ENCODE data around the gene FXYD5.

FXYD5 gene

DNA sequence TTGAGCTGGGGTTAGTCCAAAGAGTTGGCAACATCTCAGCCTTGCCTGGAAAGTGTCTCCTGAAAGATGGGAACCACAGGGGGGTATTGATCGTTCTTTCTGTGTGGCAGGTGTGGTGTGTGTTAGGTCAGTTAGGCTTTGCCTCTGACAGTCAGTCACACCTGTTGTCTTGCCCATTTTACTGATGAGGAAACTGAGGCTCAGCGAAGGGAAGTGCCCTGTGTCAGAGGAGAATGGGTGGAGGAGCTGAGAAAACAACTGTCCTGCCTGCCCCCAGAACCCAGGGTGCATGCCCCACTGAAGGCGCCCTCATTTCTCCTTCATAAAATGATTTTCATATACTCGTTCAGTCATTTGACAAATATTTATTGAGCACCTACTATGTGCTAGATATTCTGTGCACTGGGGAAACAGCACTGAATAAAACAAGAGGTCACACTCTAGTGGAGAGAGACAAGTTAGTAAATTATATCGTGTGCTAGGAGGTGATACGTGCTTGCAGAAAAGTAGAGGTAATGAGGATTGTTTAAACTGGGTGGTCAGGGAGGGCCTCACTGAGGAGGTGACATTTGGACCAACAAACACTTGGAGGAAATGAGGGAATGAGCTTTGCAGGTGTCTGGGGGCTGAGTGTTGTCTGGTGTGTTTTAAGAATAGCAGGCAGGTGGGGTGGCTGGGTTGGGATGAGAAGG lies 1.6 kb downstream of the FXYD5 start:
- no peak for DNase-seq (ENCODE audit: low read depth in 3 of 3)

DNA sequence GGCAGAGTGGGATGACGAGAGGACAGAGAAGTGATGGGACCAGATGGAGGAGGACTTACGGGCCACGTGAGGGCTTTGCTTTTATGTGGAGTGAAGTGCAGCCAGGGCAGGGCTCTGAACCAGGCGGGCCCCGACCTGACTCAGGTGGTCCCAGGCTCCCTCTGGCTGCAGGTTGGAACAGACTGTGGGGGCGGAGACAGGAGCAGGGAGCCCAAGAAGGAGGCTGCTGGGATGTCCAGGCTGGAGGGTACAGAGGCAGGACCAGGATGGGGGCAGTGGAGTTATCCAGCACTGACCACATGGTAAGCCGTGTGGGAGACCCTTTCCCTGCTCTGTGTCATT lies 2.1 kb downstream of the FXYD5 start:
- DNase-seq (ENCODE audit: low read depth in 3 of 3), result no peak

DNA sequence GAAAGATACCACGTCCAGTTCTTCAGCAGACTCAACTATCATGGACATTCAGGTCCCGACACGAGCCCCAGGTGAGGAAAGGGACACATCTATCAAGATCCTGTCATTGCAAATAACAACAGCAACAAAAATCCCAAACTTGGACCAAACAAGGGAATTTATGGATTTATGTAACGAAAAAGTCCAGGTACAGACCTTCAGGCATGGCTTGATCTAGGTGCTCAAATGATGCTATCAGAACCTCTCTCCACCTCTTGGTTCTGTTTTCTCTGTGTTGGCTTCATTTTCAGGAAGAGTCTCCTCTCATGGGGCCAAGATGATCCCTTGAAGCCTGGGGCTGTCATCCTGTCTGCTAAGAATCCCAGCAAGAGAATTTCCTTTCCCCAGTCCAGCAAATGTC lies 2.9 kb downstream of the FXYD5 start:
- no peak for DNase-seq (ENCODE audit: low read depth in 3 of 3)

DNA sequence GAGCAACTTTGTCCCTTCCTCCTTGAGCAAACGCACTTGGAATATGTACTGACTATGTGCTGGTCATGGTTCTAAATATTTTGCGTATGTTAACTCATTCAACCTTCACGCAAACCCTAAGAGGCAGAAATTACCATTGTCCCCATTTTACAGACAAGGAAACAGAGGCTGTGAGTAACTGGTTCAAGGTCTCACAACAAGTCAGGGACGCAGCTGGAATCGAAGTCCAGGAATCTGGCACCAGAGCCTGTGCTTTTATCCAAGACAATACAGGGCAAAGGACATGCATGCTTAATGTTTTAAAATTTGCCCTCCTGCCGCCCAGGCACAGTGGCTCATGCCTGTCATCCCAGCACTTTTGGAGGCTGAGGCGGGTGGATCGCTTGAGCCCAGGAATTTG lies 5.1 kb downstream of the FXYD5 start:
- no peak for DNase-seq (ENCODE audit: low read depth in 3 of 3)

DNA sequence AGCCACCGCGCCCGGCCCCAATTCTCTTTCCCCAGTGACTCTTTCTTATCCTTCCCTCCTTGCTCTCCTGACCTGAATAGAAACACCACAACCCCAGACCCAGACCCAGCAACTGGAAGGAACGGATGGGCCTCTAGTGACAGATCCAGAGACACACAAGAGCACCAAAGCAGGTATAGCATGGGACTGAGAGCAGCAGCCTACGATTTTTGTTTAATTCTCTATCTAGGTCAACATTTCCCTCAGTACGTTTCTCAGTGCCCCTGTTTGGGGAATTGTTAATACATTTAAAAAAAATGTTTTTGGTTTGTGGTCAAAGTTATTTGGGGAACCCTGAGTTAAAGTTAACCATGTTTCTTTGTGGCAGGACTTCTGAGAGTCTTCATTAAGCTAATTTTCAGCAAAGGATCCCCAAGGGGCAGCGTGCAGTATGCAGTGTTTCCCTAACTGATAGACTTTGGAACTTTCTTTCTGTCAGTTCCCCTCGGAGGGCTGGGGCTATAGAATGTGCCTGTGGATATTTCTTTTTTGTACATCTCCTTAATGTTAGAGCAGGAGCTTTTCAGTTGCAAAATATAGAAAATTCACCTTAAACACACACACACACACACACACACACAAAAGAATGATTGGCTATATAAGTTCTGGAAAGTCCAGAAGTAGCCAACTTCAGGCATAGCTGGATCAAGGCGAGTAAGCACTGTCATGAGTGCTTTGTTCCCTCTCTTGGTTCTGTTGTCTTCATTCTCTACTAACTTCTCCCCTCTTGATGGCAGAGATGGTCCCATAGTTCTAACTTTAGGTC lies 6.3 kb downstream of the FXYD5 start:
- DNase-seq (ENCODE audit: low read depth in 3 of 3), result no peak

DNA sequence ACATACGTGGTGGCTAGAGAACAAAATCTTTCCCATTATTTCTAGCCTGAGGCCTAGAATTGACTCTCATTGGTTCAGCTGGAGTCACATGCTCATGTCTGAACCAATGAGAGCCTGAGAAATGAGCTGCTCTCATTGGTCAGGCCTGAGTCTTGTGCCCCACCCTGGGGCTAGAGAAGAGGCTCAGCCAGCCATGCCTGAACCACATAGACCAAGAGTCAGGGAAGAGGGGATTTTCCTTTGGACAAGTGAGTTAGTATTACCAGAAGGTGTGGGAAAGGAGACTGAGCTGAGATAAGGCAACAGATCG lies 6.9 kb downstream of the FXYD5 start:
- no peak for DNase-seq (ENCODE audit: low read depth in 3 of 3)

DNA sequence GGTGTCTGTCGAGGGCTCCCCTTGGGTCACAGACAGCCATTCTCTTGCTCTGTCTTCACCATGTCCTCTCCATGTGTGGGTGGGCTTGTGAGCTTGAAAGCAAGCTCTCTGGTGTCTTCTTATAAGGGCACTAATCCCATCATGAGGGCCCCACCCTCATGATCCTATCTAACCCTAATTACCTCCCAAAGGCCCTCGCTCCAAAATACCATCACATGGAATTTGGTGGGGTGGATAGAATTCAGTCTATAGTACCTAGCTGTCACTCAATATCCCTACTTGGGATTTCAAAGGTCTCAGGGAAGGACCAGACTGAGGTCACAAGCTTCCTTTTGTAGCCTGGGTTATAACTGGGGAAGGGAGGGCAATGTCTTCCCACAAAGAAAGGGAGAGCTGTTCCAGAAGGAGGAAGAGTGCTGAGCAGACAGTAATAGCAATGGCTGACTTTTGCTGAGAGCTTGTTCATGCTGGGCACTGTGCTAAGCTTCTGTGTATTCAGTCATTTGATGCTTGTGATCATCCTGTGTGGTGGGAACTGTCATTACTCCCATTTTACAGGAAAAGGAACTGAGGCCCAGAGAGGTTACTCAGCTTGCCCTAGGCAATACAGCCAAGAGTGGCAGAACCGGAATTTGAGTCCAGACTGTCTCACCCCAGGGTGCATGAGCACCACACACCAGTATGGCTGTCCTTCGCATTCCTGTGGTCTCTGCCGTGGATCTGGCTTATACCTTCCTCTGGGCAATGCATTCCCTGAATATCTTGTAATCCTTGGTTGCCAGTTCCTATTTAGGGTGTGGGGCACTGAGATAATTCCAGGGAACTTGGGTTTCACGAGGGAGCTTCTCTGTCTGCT lies 8.2 kb downstream of the FXYD5 start:
- DNase-seq (ENCODE audit: low read depth in 3 of 3), result no peak

DNA sequence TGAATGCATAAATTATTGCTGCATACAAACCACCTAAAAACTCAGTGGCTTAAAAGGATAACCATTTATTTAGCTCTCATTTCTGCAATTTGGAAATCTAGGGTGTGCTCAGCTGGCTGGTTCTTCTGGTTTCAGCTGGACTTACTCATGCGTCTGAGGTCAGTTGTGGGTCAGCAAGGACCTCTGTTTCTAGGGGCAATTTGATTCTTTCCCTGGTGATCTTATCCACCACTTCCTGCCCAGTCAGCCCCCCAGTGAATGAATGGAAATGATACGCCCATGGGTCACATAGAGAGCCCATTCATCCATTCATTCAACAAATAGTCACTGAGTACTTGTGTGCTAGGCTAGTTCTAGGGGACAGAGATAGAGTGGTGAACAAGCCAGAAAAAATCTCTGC lies 9.9 kb downstream of the FXYD5 start:
- DNase-seq (ENCODE audit: low read depth in 3 of 3), result no peak

DNA sequence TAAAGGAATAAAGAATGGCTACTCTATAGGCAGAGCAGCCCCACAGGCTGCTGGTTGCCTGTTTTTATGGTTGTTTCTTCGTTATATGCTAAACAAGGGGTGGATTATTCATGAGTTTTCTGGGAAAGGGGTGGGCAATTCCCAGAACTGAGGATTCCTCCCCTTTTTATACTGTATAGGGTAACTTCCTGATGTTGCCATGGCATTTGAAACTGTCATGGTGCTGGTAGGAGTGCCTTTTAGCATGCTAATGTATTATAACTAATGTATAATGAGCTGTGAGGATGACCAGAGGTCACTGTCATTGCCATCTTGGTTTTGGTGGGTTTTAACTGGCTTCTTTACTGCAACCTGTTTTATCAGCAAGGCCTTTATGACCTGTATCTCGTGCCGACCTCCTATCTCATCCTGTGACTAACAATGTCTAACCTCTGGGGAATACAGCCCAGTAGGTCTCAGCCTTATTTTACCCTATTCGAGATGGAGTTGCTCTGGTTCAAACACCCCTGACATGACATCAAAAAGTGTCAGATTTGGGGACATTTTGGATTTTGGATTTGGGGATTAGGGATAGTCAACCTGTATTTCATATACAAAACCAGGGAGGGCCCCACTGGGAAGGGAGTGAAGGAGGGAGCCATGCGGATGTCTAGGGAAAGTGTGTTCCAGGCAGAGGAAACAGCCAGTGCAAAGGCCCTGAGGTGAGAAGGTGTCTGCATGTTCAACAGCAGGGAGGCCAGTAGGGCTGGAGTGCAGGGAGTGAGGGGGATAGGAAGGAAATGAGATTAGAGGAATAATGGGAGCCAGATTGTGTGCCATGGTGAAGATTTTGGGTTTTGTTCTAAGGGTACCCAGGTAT lies 10.9 kb downstream of the FXYD5 start:
- no peak for DNase-seq (ENCODE audit: low read depth in 3 of 3)

DNA sequence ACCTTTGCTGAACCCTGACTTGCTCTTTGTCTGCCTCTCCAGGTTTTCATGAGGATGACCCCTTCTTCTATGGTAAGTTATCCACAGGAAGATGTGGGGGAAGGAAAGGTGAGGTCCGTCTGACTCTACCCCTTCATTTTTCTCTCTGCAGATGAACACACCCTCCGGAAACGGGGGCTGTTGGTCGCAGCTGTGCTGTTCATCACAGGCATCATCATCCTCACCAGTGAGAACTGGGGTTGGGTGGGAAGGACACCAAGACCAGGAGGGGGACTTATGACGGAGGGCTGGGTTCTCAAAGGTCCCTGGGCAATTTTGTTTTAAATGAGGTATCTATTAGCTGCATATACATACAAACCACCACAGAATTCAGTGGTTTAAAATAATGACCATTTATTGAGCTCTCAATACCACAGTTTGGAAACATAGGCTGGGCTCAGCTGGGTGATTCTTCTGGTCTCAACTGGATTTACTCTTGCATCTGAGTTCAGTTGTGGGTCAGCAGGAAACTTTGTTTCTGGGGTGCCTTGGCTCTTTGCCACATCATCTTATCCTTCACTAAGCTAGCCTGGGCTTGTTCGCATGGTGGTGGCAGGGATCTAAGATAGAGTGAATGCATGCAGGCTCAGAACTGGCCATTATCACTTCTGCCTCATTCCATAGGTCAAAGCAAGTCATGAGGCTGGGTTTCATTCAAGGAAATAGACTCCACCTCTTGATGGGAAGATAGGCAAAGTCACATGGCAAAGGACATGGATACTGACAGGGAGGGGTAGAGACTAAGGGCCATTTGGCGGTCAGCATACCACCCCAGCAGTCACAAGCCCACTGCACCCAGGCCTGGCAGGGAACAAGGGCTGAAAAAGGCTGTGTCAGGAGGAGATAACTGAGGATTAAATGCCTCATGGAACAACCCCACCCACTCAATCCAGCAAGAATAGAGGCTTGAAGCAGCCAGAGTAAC lies 11.8 kb downstream of the FXYD5 start:
- no peak for DNase-seq (ENCODE audit: low read depth in 3 of 3)

DNA sequence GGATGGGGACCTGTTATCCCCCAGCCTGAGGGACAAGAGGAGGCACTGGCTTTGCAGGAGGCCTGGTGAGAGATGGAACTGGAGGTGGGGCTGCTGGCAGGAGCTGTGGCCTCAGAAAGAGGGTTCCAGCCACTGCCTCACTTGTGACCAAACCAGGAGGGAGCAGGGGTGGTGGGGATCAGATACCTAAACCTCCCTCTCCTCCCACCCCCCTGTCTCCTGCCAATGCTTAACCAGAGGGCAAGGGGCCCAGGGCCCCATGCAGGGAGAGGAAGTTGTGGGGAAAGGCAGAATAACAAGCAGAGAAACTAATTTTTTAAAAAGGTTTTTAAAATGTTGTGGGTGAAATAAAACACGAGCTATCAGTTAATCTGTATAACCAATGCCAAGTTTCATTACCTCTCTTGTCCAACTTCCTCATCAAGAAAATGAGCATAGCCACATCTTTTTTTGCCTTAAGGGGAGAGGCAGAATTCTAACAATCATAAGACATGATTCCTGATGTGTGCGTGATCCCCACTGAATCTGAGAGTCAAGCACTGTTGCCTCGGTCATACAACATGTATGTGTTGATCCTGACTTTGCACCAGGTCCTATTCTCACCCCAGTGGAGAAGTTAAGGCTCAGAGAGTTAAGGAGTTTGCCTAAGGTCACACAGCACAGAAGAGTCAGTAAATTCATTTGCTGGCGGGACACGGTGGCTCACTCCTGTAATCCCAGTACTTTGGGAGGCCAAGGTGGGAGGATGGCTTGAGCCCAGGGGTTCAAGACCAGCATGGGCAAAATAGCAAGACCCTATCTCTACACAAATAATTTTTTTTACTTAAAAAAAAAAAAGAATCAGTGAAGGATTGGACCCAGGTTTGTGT lies 12.9 kb downstream of the FXYD5 start:
- DNase-seq (ENCODE audit: low read depth in 3 of 3), result no peak

DNA sequence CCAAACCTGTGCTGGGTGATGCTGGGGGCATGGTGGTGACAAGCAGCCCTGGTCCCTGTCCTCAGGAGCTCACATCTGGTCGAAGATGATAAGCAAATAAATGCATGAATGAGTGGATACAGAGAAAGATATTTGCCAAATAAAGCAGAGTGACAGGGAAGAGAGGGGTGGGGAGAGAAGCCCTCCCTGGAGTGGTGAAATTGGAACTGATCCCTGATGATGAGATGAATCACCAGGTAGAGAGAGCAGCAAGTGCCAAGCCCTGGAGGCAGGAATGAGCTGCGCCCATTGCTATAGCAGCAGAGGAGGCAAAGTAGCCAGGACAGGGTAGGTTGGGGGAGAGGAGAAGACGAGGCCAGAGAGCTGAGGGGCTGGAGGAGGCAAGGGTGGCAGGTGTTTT lies 13.7 kb downstream of the FXYD5 start:
- no peak for DNase-seq (ENCODE audit: low read depth in 3 of 3)

DNA sequence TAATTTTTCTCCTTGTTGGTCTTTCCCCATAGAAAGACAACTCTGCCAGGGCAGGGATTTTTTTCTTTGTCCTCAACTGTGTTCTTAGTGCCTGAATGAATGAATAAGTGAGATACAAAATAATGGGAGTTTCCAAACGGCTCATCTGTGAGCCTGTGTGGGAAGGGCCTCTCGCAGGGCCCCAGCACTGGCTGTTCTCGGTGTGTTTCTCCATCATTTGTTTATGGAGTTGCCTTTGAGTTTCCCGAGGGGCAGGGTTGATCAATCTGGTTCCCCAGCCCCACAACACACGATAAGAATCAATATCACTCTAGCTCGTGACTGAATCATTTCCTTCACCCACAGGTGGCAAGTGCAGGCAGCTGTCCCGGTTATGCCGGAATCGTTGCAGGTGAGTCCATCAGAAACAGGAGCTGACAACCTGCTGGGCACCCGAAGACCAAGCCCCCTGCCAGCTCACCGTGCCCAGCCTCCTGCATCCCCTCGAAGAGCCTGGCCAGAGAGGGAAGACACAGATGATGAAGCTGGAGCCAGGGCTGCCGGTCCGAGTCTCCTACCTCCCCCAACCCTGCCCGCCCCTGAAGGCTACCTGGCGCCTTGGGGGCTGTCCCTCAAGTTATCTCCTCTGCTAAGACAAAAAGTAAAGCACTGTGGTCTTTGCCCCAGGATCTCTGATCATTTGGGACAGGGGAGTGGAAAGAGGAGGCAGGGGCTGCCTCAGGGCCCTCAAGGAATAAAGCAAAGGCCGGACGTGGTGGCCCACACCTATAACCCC lies 14.9 kb downstream of the FXYD5 start:
- no peak for DNase-seq (ENCODE audit: low read depth in 3 of 3)

DNA sequence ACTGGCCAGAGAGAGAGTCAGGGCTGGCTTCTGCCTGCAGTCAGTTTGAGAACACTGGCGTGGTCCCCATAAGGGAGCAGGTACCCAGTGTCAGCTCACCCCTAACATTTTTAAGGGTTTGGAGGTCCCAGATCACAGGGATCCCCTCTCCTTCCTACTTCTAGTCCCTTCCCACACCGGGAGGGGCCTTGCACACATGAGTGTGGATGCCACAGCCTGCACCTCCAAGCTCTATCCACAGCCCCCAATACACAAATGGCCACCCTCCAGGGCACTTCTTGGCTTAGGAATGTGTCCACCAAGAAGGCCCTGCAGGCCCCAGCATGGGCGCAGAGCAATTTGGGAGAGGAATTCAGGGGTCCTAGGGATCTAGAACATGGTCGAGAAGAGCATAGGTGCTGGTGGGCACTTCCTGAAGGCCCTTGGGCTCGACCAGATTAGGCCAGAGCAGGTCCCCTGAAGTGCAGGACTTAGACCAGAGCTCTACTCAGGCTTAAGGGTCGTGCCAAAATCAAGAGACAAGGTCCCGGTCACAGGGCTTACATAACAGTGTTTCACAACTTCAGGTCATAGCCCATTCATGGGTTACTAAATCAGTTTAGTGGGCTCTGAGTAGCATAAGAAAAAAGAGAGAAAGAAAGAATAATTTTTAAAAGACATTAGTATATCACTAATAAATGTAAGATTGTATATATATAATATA lies 16.0 kb downstream of the FXYD5 start:
- no peak for DNase-seq (ENCODE audit: low read depth in 3 of 3)

DNA sequence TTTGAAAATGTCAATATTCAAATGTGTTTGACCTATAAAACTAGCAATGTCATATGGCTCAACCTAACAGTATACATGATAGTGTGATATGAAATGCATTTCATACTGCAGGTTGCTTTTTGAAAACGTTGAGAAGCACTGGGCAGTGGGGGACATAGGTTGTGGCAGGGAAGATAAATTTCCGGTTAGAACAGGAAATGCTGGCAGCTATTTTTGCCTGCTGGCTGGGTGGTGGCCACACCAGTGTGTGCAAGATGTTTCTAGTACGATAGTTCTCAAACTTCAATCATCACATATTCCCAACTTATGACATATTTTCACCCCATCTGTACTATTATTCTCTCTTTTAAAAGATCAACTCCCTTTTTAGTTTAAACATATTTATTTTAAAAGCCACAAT lies 17.2 kb downstream of the FXYD5 start:
- no peak for DNase-seq (ENCODE audit: low read depth in 3 of 3)

DNA sequence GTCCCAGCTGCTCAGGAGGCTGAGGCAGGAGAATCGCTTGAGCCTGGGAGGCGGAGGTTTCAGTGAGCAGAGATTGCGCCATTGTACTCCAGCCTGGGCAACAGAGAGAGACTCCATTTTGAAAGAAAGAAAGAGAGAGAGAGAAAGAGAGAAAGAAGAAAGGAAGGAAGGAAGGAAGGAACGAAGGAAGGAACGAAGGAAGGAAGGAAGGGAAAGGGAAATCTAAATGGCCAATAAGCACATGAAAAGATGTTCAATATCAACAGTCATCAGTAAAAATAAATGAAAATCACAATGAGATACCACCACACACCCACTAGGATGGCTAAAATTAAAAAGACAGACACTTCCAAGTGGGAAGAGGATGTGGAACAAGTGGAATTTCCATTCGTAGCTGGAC lies 19.7 kb downstream of the FXYD5 start:
- DNase-seq (ENCODE audit: low read depth in 3 of 3), result no peak

DNA sequence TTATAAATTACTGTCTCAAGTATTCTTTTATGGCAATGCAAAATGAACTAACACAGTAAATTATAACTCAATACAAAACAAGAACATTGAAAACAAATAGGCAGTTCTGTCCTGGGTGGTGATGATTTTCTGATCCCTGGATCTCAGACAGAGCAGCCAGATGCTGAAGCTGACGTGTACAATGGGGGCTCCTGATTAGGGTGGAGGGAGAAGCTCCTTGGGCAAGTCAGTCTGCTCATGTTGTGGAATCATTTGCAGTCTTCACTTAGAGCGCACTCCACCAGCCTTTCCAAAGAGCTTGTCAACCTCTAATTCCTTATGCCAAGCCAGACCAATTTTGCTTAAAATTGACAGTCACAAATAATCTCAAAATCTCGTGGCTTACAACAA lies 21.6 kb downstream of the FXYD5 start:
- no peak for DNase-seq (ENCODE audit: low read depth in 3 of 3)

All from stimulated activated CD4-positive, alpha-beta T cell treated with anti-CD3 and anti-CD28 coated beads, TNF-alpha, amount 100 ng/mL, for 24 hours (primary cell).